ENCODE results near the gene OPN4. TPM values are rescaled to one million over a fixed set of nuclear protein-coding genes. Genes with fewer than 3 reads are reported as not detected.

Gene OPN4
- total RNA-seq, 1 donor, result not detected

DNA sequence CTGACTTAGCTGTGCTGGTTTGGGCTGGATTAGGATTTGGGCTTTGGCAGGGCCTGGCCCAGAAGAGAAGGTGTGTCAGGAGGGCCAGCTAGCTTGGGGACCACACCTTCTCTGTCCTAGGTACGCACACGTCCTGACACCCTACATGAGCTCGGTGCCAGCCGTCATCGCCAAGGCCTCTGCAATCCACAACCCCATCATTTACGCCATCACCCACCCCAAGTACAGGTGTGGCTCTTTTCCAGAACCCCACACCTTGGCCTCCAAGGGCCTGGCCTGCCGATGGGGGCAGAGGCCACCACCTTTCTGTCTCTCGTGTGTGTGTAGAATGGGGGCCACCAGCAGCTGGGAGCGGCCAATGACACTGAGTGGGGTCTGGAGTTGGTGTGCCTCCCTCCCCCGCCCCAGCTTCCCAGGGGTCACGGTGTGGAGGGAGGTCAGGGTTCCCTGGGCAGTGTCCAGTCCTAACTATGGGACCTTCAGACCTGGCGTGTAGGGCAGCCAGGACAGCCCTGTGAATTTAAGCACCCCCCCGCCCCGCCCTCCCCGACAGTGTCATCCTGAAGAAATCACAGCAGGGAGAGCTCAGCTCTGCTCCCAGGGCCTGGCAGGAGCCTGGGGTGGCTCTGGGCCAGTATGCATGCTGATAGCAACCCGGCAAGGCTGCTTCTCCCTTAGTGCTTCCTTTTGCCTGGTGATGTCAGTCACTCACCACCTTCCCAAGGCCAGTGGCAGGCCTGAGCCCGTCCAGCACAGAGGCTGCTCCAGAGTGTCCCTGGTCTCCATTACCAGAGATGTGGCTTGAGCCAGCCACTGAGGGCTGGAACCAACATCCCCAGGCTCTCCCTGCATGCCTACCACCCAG lies 7.0 kb downstream of the OPN4 start:
- no peak for DNase-seq (ENCODE audit: low read depth in 2 of 3, low spot score in 2 of 3)

DNA sequence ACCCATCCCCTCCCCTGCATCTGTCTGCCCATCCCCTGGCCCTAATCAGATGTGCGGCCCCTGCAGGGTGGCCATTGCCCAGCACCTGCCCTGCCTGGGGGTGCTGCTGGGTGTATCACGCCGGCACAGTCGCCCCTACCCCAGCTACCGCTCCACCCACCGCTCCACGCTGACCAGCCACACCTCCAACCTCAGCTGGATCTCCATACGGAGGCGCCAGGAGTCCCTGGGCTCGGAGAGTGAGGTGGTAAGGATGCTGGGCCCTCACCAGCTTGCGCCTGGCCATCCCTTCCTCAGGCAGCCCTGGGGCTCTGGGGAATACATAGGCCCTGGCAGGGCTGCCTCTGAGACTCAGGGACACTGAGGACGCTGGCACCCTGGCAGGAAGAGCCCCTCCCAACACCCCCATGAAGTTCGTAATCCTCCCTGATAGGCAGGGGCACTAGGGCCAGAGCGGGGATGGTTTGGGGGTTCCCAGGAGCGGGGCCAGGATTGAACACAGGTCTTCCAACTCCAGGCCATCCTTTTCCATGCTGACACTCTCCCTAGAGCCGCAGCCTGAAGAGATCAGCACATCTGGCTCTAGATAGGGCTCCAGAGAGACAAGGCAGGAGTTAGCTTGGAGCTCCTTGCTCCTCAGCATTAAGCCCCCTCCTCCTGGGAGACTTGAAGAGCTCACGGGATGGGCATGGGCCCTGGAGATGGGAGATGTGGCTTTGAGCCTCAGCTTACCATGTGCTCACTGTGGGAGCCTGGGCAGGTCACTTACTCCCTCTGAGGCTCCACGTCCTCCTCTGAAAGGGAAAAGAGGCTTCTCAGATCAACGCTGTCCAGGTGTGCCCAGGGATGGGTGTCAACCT lies 8.1 kb downstream of the OPN4 start:
- DNase-seq (ENCODE audit: low read depth in 2 of 3, low spot score in 2 of 3), result no peak

DNA sequence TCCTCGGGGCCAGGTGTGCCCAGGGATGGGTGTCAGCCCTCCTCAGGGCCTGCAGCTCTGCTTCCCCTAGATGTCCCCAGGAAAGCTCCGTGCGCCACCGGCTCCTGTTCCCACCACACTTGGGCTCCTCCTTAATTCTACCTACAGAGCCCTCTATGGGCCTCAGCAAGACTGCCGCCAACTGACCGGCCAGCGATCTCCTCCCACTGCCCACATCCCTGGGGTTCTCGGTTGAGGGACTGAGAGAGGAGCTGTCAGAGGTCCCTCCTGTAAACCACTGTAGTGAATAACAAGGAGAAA lies 8.6 kb downstream of the OPN4 start:
- no peak for DNase-seq (ENCODE audit: low read depth in 2 of 3, low spot score in 2 of 3)

DNA sequence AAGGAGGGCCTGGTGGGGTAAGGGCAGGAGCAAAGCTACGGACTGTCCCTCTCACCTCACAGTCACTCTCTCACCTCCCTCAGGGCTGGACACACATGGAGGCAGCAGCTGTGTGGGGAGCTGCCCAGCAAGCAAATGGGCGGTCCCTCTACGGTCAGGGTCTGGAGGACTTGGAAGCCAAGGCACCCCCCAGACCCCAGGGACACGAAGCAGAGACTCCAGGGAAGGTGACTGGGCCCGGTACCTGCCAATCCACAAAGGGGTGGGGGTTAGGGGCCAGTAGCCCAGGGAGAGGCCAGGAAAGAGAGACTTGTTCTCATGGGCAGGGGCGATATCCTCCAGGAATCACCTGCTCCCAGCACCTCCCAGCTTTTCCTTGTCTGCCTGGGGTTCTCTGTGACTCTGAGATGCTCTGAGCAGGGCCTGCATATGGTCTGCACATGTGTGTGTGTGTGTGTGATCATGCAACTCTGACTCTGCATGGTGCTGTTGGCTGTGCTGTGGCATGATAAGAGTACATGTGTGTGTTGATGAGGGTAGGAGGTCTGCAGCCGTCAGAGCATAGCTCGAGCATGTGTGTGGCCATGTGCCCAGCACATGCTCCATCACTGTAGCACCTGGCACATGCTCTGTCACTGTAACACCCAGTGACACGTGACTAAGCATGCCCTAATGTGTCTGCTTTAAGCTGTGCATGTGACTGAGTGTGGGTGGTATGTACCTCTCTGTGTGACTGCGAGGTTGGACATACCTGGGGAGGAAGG lies 9.4 kb downstream of the OPN4 start:
- DNase-seq (ENCODE audit: low read depth in 2 of 3, low spot score in 2 of 3), result no peak

DNA sequence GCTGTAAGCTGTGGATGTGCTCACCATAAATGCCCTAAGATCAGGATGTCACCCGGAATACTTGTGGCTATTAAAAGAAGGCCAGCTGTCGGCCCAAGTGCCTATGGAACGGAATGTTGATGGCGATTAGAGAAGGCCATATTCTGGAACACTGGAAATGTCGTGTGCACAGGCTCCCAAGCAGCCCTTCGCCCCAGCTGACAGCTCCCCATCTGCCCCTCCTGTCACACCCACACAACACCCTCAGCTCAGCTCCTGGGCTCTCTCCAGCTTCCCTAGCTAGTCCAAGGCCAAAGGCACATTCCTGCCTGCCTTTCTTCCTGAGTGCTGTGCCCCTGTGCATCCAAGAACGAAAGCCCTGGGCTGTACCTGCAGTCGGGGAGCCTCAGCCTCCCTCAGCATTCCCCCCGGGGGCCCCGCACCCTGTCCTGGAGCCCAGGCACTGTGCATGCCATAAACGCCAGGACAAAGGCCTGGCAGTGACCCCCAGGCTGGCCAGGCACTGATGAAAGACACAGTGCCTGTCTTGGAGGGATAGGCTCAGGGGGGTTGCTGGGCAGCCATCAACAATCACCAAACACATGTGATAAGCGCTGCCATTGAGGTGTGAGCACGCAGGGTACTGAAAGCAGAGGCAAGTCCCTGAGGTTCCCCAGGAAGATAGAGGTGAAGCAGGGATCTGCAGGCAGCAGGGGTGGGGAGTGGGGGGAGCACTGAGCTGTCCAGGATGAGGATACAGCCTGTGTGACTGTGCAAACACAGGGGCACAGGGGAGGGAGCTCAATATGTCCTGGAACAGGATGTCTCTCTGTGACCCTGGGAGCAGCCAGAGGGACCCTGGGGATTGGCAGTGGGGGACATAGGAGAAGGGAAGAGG lies 10.2 kb downstream of the OPN4 start:
- no peak for DNase-seq (ENCODE audit: low read depth in 2 of 3, low spot score in 2 of 3)

DNA sequence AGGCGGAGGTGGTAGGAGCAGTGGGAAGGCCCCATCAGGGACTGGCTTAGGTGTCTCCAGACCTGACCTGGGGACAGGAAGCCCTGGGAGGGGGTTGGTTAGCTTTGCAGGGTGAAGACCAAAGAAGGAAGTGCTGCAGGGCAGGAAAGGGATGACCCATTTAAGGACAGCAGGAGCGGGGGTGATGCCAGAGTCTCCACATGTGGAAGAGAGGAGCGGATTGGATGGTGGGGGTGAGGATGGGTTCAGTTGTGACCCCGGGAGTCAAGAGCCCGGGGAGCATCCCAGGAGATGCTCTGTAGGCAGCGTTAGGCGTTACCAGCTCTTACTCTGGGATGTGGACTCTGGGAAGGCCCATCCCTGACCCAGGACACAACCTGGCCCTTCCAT lies 10.9 kb downstream of the OPN4 start:
- DNase-seq (ENCODE audit: low read depth in 2 of 3, low spot score in 2 of 3), result no peak

DNA sequence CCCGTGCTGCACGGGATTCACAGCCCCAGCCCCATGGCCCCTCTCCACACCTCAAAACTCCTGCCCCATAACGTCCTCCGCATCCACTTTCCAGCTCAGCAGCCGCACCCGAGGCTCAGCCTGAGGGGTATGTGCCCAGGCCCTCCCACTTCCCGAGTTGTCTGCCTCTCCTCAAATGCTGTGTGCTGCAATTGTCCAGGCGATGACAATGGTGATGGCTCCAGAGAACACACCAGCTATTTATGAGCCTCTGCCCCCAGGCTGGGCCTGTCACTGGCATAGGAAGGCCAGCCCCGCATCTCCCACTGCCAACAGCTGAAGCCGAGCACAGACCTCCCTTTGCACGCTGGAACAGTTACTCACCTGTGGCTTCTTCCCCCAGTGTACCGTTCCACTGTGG lies 11.5 kb downstream of the OPN4 start:
- no peak for DNase-seq (ENCODE audit: low read depth in 2 of 3, low spot score in 2 of 3)

DNA sequence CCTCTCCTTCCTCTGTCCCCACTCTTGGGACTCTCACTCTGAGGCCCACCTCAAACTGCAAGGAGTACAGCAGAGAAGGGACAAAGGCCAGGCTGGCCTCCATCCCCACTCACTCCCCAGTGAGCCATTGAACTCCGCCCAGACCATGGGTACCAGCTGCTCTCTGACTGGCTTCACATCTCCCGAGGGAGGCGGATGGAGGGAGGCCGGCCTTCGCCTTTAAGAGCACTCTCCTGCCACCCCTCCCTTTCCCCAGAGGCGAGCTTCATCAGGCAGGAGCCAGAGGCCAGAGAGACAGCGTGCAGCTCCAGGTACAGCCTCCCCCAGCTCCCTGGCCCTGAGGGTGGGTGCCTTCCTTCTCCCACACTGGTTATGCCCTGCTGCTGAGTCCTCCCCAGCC lies 12.2 kb downstream of the OPN4 start:
- DNase-seq (ENCODE audit: low read depth in 2 of 3, low spot score in 2 of 3), result no peak

DNA sequence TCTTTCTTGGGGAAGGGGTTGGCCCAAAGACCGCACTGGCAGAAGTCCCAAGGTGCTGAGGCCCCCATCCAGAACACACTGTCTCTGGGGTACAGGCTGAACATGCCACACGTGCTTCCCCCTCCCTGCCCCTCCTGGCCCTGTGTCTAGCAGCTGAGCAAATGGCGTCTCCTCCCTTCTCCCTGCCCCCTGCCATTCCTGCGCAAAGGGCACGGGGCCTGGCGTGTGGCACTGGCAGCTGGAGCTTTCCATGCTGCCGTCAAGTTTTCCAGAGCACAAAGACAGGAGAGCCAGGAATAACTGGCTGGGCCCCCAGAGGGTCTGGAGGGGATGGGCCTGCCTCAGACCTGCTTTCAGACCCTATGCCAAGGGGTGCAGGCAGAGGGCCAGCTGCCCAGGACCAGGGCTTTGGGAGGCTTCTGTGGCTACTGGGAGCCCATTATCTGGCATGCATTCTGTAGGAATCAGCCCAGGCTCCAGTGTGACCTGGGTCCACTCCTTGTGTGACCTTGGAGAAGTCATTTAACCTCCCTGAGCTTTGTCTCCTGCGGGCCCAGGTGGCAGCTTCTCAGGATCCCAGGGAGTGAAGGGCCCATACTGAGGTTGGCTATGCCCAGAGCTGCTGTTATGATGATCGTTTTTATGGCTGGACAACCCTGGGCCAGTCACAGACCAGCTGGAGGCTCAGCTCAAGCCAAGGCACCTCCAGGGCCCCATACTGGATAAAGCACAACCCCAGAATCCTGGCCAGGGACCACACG lies 13.3 kb downstream of the OPN4 start:
- DNase-seq (ENCODE audit: low read depth in 2 of 3, low spot score in 2 of 3), result no peak

DNA sequence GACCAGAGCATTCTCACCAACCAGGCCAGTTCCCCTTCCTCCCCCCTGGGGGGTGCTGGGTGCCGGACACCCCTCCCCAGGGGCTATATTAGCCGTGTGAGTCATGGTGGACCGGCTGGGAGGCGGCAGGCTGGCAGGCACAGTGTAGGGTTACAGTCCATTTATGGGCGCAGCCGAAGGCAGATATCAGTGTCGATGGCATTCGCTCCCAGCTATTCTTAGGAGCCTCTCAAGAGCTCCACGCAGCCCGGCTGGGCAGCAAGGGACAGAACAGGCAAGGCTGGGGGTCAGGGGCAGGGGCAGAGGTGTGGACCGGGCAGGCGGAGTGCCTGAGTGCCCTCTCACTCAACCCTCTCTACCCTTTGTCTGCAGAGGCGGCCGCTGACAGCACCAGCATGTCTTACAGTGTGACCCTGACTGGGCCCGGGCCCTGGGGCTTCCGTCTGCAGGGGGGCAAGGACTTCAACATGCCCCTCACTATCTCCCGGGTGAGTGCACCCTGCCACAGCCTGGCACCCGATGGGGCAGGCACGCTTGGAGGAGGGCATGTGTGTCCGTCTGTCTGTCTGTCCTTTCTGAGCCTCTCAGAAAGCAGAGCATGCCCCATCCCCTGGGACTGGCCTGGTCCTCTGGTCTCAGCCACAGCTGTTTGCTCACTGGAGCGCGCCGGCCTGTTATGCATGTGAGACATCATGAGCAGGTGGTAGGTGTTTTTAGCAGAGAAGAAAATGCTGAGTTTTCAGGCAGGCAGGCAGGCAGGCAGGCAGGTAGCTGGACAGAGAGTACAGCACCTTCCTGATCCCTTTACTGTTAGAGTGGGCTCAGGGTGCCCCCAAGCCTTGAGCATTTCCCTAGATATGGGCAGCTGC lies 14.2 kb downstream of the OPN4 start, which contains the start of gene LDB3:
Gene LDB3, plus strand, starts transcription at position 215 of the 869 bp plus-strand sequence. Its CDS starts 181 bp downstream, at position 396.
- DNase-seq (ENCODE audit: low read depth in 2 of 3, low spot score in 2 of 3), result no peak

DNA sequence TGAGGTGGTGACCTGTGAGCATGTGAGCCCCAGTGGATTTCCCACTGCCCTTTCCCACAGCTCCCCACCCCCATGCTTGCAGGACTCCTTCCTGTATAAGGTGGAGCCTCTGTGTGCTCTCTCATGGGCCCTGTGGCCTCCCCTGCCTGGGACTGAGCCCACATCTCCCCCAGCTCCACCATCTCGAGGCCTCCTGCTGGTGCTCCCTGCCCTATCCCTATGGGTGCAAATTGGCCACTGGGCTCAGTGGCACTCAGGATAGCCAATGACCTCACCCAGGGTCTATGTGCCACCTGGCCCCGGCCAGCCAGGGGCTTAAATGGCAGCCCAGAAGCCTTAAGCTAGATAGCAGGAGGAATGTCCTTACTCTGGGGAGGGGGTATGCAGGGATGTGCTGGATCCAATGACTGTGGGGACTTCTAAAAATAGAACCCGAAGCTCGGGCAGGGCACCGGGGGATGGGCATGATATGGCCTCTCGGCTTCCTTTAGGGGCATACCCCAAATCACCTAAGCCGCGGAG lies 16.0 kb downstream of the OPN4 start:
- DNase-seq (ENCODE audit: low read depth in 2 of 3, low spot score in 2 of 3), result no peak

DNA sequence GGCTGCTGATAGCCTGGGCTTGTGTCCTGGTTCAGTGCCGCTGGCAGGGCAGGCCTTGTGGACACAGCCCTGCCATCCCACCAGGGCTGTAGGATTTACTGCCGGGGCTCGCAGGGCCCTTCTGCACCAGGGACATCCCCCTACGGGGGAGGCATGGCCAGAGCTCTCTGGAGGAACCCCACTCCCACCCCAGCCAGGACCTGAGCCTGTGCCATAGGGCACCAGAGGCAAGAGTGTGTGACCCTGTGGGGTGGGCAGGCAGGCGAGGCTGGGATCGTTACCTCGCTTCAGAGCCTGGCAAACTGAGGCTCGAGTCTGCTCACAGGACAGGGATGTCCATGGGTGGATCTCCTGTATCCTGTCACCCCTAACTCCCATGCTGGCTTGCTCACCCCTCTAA lies 16.5 kb downstream of the OPN4 start:
- no peak for DNase-seq (ENCODE audit: low read depth in 2 of 3, low spot score in 2 of 3)

DNA sequence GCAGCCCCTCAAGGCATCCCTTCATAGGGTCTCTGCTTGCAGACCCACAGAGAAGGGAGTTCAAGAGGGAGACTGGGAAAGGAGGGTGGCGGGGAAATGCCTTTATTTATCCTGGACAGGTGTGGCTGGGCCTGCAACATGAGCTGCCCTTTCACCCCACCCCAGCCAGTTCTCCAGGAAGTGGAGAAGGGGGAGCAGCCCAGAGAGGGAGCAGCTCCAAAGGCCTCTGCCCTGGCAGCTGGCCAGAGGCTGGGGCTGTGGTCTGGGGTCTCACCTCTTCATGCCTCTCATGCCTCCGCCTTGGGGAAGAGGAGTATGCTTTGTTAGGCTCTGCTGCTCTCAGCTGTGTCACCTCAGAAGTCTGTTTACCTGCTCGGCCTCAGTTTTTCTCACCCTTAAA lies 17.1 kb downstream of the OPN4 start:
- DNase-seq (ENCODE audit: low read depth in 2 of 3, low spot score in 2 of 3), result no peak

DNA sequence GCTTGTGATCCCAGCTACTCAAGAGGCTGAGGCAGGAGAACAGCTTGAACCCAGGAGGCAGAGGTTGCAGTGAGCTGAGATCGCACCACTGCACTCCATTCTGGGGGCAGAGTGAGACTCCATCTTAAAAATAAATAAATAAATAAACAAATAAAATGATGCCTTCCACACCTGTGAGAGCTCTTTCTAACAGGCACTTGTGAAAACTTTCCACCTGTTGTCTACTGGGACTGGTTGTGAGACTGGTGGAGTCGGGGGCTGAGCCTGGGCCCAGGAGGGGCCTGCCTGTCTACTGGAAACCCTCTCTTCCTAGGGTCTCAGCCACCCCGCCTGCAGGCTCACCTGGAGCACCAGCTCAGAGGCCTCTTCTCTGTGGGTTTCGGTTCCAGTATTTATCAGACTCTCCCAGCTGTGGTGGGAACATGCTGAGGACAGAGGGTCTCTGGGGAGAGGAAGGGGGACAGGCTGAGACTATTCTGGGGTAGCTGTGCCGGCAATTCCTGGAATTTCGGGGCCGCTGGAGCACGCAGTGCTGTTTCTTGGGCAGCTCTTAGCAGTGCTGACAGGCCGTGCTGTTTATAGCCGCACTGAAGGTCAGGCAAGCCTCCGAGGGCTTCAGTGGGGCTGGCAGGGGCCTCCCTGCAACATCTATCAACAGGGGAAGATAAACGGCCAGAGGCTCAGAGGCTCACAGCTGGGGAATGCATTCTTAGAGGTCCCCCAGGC lies 17.8 kb downstream of the OPN4 start:
- no peak for DNase-seq (ENCODE audit: low read depth in 2 of 3, low spot score in 2 of 3)

DNA sequence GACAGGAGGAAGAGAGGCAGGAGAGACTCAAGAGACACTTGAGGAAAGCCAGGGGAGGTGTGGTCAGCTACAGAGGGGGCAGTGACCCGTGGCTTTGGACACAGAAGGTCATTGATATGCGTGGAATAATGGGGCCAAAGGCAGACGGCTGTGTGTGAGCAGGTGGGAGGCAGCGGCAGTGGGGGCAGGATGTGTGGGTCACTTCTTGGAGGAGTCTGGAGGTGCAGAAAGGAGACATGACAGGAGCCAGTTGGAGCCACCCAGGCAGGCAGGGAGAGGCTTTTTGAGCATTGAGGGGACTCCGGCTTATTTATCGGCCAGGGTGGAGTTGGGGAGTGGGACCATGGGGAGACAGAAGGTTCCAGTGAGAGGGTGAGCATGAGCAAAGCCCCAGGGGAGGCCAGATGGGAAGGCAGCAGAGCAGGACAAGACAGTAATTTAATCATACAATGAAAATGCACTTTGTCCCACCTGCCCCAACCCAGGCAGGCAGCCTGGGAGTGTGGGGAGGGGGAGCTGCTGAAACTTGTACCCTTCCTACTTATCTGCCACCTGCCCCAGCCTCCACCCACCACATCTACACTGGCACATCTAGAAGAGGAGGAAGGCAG lies 19.0 kb downstream of the OPN4 start:
- DNase-seq (ENCODE audit: low read depth in 2 of 3, low spot score in 2 of 3), result no peak

DNA sequence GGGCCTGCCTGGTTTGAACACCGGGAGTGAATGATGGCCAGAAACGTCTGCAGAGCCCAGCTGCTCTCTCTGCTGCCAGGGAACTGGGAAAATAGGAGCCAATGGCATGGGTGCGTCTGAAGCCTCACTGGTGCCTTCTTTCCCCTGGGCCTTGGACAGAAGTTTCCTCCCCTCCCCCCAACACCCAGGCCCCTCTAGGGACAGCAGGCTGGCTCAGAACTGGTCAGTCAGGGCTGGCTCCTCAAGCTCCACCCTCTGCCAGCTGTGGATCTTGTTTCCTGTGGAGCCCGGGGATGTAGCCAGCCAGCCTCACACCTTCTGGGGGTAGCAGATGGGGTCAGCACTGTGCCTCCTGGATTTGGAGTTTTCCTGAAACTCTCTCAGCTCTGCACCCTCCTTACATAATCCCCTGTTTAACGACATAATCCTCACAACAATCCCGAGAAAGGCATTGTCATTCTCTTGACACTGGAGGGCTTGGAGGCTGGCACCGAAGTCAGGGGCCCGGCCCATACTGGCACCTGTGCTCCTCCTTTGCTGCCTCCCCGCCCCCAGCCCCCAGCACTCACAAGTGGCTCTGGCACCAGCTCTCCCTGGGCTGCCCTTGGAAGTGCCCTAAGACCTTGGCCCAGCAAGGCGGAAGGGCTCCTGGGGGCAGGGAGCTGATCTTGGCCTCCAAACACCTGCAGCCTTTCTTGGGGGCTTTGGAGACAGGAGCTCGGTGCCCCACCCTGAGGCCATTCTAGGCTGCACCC lies 19.7 kb downstream of the OPN4 start:
- DNase-seq (ENCODE audit: low read depth in 2 of 3, low spot score in 2 of 3), result no peak

DNA sequence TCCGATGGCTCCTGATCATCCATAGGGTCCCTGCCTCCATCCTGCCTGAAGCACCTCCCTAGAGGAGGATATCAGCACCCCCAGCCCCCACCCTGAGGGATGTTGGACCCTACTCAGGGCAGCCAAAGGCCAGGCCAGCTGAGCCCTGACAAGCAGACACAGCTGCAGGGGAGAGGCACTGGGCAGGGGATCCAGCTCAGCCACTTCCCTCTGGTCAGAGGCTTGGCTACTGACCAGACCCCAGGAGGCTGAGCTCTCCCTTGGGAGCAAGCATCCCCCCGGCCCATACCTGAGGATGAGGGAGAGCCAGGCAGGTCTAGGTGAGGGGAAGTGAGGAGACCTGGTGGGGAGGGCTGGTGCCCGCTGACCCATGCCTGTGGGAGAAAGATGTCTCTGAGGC lies 20.6 kb downstream of the OPN4 start:
- no peak for DNase-seq (ENCODE audit: low read depth in 2 of 3, low spot score in 2 of 3)

Data from hematopoietic multipotent progenitor cell (in vitro differentiated cells).